ENCODE measurements around the gene ALPL.

ALPL gene

DNA sequence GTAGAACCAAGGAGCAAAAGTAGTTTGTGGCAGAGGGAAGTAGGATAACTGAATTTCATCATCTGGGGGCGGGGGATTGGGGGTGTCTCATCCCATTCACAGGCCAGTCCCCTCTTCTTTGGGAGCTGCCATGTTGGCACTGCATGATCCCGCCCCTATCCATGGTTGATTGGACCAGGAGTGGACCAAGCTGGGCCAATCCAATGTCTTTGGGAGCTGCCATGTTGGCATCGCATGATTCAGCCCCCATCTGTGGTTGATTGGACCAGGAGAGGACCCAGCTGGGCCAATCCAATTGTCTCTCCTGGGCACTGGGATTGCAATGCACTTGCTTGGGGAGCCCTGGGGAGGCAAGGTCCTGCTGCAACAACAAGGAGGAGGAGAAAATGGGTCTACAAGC, 12.3 kb upstream of the ALPL start:
- Histone ChIP-seq H3K9ac (ENCODE audit: insufficient read length, low read depth) (no peak overlapping the region), H3K27me3 (ENCODE audit: insufficient read depth, insufficient read length) (no peaks in the 10 kb centered on the region), H3K9me3 (ENCODE audit: insufficient read depth, low read length) (no peaks in the 10 kb centered on the region), H3K4me1 (ENCODE audit: insufficient read depth, insufficient read length) (no peaks in the 10 kb centered on the region), H3K4me3 (ENCODE audit: insufficient read length, low read depth) (no peak overlapping the region), H3K36me3 (ENCODE audit: insufficient read depth, insufficient read length, low read length) (no peaks in the 10 kb centered on the region)
- TF ChIP-seq ZNF274 (IDR thresholded peaks at IDR 0.05; ENCODE audit: low read depth, low read length) (no peak), SUZ12 (IDR thresholded peaks at IDR 0.05; ENCODE audit: extremely low read depth, insufficient read depth, insufficient read length) (no peak), YY1 (IDR thresholded peaks at IDR 0.05; ENCODE audit: insufficient read depth, insufficient read length) (no peak)
- DNase-seq (ENCODE audit: low read depth, low spot score) = no peak

DNA sequence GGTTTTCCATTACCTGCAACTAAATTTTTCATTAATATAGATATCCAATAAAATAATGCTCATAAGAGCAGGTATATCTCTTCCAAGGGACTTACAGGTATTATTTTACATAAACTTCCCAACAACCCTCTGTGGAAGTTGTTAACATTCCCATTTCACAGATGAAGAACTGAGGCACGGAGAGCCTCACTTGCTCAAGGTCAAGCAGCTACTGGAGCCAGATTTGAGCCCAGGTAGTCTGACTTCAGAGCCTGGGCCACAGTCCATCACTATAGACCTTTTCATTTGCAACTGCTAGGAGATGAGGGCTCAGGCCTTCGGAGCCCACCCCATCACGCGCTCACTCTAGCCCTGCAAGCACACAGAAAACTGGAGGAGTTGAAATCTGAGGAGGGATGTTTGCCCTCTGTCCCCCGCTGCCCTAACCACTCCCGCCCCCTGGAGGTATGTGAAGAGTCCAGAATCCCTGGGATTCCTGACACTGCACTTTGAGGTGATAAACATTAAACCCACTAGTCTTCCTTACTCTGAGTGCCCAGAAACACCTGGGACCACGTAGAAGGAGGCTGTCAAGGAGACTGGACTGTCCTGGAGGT, 11.7 kb upstream of the ALPL start:
- Histone ChIP-seq H3K36me3 (ENCODE audit: insufficient read depth, insufficient read length, low read length) (no peaks in the 10 kb centered on the region), H3K9me3 (ENCODE audit: insufficient read depth, low read length) (no peaks in the 10 kb centered on the region), H3K4me1 (ENCODE audit: insufficient read depth, insufficient read length) (no peaks in the 10 kb centered on the region), H3K27me3 (ENCODE audit: insufficient read depth, insufficient read length) (no peaks in the 10 kb centered on the region), H3K4me3 (ENCODE audit: insufficient read length, low read depth) (no peak overlapping the region), H3K9ac (ENCODE audit: insufficient read length, low read depth) (no peak overlapping the region)
- no peak for DNase-seq (ENCODE audit: low read depth, low spot score)
- TF ChIP-seq YY1 (IDR thresholded peaks at IDR 0.05; ENCODE audit: insufficient read depth, insufficient read length) (no peak), ZNF274 (IDR thresholded peaks at IDR 0.05; ENCODE audit: low read depth, low read length) (no peak), SUZ12 (IDR thresholded peaks at IDR 0.05; ENCODE audit: extremely low read depth, insufficient read depth, insufficient read length) (no peak)

DNA sequence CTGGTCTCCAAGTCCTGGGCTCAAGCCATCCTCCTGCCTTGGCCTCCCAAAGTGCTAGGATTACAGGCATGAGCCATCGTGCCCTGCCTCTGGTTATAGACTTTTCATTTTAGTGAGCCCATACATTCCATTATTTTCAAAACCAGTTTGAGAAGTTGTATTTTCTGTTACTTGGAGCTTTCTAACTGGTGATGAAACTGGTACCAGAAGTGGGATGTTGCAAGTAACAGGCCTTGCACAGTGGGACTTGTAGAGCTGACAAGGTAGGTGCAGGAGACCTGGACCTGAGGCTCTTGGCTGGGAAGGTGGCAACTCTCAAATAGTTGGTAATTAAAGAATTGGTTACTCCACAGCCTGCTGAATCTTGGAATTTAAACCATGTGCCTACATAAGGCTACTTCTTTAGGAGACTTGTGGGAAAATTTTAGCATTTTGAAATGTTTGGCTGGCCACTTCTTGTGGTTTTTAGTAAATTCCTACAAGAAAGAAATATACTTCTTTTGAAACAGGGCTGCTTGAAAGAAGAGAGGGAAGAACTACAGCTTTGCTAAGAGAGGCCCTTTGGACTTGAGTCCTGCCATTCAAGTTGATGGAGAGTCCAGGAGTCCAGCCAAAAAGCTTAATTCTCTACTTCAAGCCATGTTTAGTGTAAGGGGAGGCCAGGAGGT, 9.8 kb upstream of the ALPL start:
- no peaks in the 10 kb centered on the region for H3K27me3 ChIP-seq (ENCODE audit: insufficient read depth, insufficient read length)
- DNase-seq (ENCODE audit: low read depth, low spot score) = no peak
- no peak overlapping the region for H3K4me3 ChIP-seq (ENCODE audit: insufficient read length, low read depth)
- no peaks in the 10 kb centered on the region for H3K4me1 ChIP-seq (ENCODE audit: insufficient read depth, insufficient read length)
- no peak overlapping the region for H3K9ac ChIP-seq (ENCODE audit: insufficient read length, low read depth)
- H3K36me3 ChIP-seq (ENCODE audit: insufficient read depth, insufficient read length, low read length) = no peaks in the 10 kb centered on the region
- H3K9me3 ChIP-seq (ENCODE audit: insufficient read depth, low read length) = no peaks in the 10 kb centered on the region
- no peak for TF ChIP-seq YY1 (IDR thresholded peaks at IDR 0.05; ENCODE audit: insufficient read depth, insufficient read length)

DNA sequence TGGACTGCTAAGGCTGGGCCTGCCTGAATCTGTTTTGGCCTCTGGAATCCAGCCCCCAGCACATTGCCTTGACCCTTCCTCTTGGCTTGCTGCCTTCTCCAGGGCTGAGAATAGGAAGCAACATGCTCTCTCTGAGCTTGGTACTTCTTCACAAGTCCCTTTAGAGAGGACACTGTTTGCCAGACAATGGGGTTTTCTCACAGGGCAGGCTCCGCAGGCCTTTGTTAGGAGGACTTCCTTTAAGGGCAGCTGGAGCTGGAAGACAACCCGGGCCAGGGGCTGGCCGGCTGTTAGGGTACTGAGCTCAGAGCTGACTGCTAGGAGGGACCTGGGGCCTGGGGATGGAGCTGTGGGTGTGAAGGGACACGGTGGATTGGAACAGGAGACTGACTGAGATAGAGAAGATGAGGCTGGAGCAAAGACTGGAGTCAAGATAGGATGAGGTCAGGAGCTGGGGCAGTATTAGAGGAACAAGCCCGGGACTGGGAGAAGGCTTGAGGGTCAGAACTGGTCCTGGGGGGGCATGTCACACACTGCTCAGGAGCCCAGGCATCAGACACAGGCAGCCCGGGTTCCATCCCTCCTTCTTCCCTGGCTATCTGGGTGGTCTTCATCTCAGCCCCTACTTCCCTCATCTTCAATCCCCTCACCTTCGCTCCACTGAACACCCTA, 5.4 kb upstream of the ALPL start:
- no peak for DNase-seq (ENCODE audit: low read depth, low spot score)
- no peaks in the 10 kb centered on the region for H3K36me3 ChIP-seq (ENCODE audit: insufficient read depth, insufficient read length, low read length)
- no peak overlapping the region for H3K9ac ChIP-seq (ENCODE audit: insufficient read length, low read depth)
- H3K9me3 ChIP-seq (ENCODE audit: insufficient read depth, low read length) = no peaks in the 10 kb centered on the region
- no peak overlapping the region for H3K4me3 ChIP-seq (ENCODE audit: insufficient read length, low read depth)
- TF ChIP-seq YY1 (IDR thresholded peaks at IDR 0.05; ENCODE audit: insufficient read depth, insufficient read length) (no peak), ZNF274 (IDR thresholded peaks at IDR 0.05; ENCODE audit: low read depth, low read length) (no peak), SUZ12 (IDR thresholded peaks at IDR 0.05; ENCODE audit: extremely low read depth, insufficient read depth, insufficient read length) (no peak)
- H3K4me1 ChIP-seq (ENCODE audit: insufficient read depth, insufficient read length) = peaks cover 2% of the 10 kb centered on the region
- peaks cover 8% of the 10 kb centered on the region for H3K27me3 ChIP-seq (ENCODE audit: insufficient read depth, insufficient read length)

DNA sequence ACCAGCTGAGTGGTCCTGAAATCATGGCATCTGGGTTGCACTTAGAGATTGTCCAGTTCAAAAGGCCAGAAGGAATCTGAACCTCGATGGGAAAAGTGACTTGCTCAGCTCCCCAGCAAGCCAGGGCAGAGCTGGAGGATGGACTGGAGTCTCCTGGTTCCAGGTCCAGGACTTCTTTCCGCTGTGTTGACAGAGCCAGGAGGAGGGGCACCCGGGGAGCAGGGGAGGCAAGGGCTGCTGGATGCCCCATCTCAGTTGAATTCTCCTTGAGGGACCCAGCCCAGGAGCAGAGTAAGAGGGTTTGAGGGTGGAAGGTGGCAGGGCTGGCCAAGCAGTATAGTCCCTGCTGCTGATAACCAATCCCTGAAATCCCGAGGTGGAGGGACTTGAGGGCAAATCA, 2.4 kb upstream of the ALPL start:
- no peak overlapping the region for H3K9ac ChIP-seq (ENCODE audit: insufficient read length, low read depth)
- no peaks in the 10 kb centered on the region for H3K9me3 ChIP-seq (ENCODE audit: insufficient read depth, low read length)
- peaks cover 3% of the 10 kb centered on the region for H3K36me3 ChIP-seq (ENCODE audit: insufficient read depth, insufficient read length, low read length)
- peaks cover 7% of the 10 kb centered on the region for H3K4me1 ChIP-seq (ENCODE audit: insufficient read depth, insufficient read length)
- H3K4me3 ChIP-seq (ENCODE audit: insufficient read length, low read depth) = no peak overlapping the region
- peaks cover 8% of the 10 kb centered on the region for H3K27me3 ChIP-seq (ENCODE audit: insufficient read depth, insufficient read length)
- TF ChIP-seq SUZ12 (IDR thresholded peaks at IDR 0.05; ENCODE audit: extremely low read depth, insufficient read depth, insufficient read length) (no peak), ZNF274 (IDR thresholded peaks at IDR 0.05; ENCODE audit: low read depth, low read length) (no peak), YY1 (IDR thresholded peaks at IDR 0.05; ENCODE audit: insufficient read depth, insufficient read length) (no peak)
- DNase-seq (ENCODE audit: low read depth, low spot score) = no peak

DNA sequence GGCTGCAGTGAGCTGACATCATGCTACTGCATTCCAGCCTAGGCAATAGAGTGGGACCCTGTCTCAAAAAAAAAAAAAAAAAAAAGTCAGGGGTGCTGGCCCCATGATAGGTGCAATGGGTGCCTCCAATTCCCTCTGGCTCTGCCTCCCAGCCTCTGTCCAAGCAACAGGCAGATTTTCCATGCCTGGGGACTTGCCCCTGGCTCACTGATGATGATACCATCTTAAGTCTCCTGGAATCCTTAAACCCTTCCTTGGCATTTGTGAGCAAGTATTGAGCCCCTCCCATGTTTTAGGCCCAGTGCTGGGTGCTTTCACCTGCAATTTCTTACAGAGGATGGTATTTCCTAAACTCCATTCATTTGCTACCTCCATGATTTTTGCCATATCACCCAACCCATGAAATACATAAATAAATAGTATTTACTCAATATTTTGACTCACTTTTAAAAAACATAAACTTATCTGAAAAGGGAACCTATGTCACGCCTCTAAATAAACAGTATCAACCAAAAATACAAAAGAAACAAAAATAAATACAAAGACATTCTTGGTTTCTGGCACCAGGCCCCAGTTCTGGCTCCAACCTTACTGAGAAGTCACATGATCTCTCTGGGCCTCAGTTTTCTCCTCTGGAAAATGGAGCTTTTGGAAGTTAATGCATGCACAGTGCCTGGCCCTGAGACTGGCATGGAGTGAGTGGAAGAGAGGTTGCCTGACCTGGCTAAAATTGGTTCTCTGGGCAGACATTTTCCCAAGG, 1.5 kb upstream of the ALPL start:
- Histone ChIP-seq H3K4me1 (ENCODE audit: insufficient read depth, insufficient read length) (peaks cover 8% of the 10 kb centered on the region), H3K9ac (ENCODE audit: insufficient read length, low read depth) (no peak overlapping the region), H3K9me3 (ENCODE audit: insufficient read depth, low read length) (no peaks in the 10 kb centered on the region), H3K36me3 (ENCODE audit: insufficient read depth, insufficient read length, low read length) (peaks cover 10% of the 10 kb centered on the region), H3K27me3 (ENCODE audit: insufficient read depth, insufficient read length) (peaks cover 8% of the 10 kb centered on the region), H3K4me3 (ENCODE audit: insufficient read length, low read depth) (no peak overlapping the region)
- DNase-seq (ENCODE audit: low read depth, low spot score) = no peak
- TF ChIP-seq YY1 (IDR thresholded peaks at IDR 0.05; ENCODE audit: insufficient read depth, insufficient read length) (no peak), ZNF274 (IDR thresholded peaks at IDR 0.05; ENCODE audit: low read depth, low read length) (no peak), SUZ12 (IDR thresholded peaks at IDR 0.05; ENCODE audit: extremely low read depth, insufficient read depth, insufficient read length) (no peak)
